HG02938 (cell line): ENCODE measurements around the gene NSUN3.
A peak's percentile ranks its signal among the peaks of the same experiment; 100 is the strongest.
"Not testable (repeated sequence)": the region's sequence is repeated elsewhere in the genome, so short reads cannot be mapped to it uniquely, and the experiment has no call there.

Source experiments
- ATAC-seq: cut with Tn5 transposase; IDR thresholded peaks from one replicate; pipeline ENCODE4 v1.9.1; 2021; ENCODE audit warnings: mild to moderate bottlenecking, moderate library complexity; ENCODE audit not compliant: unreplicated experiment

The NSUN3 gene

DNA sequence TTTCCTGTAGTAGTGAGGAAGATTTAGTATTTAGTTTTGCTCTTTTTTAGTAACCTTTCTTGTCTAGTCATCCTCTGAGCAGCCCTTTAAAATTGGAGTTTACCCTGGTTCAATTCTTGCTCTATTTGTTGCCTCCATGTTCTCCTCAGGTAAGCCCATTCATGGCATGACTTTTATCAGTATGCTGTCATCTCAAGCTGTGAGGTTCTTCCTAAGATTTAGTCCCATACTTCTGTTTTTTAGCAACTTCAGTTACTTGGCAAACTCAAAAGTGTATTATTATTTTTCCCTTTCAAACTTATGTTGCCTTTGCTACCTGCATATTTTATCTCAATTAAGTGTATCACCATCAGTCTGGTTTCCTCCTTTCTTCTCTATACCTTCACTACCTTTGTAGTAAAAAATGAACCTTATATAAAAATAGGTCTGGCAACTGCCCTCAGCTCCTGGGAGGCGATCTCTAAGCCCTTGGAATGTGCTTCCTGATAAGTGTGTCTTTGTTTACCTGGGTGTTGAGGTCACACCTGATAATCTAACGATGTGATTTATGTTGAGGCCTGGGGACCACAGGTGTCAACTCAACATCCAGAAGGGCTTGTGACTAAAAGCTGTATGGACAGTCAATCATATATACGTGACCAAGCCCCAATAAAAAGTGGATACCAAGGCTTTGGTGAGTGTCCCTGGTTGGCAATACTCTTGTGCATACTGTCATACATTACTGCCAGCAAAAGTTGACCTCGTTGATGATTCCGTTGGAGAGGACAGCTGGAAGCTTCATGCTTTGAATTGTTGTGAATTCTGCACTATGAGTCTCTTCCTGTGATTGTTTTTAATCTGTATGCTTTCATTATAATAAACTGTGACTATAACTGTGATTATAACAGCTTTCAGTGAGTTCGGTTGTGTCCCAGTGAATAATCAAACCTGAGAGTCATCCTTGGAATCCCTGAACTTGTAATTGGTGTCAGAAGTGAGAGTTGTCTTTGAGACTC is 3.9 kb downstream of the NSUN3 start:
- ATAC-seq: no peak

DNA sequence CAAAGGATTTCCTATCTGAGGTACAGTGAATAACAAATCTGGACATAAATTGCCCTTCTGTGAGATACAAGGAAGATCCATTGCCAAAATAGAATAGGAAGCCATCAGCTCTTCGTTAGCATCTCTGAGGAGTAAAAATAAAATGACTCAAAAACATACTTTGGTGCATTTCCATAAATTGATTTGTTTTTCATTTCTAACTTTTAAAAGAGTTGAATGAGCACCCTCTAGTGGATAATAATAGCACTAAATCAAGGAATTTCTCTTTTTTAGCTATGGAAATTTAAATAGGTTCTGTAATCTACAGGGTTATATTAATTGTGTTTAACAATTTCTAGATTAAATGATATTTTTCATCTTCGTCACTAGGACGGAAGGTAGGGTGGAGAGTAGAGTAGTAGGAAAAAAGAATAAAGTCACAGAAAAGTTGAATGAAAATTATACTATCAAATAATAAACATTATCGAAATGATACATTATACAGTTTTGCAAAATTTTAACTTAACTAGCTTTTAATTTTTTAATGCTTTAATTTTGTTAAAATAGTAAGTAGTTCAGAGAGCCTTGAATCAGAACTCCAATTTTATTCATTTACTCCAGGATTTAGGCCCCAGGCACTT is 6.4 kb downstream of the NSUN3 start:
- ATAC-seq: no peak

DNA sequence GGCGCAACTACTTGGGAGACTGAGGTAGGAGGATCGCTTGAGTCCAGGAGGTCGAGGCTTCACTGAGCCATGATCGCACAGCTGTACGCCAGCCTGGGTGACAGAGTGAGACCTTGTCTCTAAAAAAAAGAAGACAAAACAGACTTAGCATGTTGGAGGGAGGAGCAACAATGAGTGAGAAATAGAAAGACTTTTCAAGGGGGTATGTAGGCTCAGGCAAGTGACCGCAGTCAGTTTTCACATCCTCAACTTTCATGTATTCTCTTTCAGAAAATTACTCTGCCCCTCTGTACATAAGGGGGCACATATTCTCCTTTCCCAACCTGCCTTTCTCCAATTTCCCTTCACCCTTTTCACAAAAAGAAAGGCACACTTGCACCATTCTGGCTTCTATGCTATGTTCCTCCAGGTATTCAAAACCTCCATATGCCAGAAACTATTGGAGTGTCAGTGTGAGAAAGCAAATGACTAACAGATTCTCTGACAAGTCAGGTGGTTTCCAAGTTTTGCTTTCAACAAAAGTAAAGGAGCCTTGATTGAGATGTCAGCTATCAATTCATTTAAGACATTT is 7.6 kb downstream of the NSUN3 start:
- peak; percentile 41 for ATAC-seq

DNA sequence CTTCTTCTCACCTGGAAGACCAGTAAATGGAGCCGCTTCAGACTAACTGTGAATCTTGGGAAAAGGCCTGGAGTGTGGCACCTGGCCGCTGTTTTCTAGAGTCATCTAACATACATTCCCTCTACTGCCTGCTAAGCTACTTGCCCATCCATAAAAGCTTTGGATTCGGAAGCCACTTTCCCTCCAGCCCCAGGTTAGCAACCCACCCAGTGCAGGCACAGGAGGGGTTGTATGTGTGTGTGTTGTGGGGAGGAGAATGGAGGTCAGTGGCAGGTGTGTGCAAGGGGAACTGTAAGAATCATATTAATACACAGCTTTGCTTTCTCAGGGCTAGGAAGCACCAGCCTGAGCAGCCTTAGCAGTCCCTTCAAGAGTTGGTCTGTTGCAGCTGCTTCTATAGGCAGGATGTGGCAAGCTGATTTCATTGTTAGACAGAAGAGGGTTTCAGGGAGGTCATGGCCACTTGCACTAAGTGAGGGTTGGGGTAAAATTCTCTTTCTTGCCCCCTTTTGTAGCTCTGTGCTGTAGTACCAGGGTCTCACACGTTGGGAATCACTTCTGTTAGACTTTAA is 8.9 kb downstream of the NSUN3 start:
- ATAC-seq: peak; percentile 89

DNA sequence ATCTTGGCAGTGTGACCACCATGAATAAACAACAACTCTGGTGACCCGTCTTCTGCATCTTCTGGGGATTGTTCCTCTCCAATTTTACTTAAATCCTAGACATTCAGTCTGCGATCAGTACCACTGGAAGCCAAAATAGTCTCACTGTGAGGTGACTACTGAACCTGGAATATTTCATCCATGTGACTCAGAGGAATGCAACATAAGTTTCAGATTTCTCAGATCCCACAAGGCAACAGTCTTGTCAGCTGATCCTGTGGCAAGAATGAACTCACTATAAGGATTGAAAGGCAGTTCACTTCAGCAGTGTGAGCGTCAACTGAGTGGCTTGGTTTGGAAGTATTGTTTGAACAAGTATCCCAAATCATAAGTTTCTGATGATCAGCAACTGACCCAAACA is 13.2 kb downstream of the NSUN3 start:
- no peak for ATAC-seq

DNA sequence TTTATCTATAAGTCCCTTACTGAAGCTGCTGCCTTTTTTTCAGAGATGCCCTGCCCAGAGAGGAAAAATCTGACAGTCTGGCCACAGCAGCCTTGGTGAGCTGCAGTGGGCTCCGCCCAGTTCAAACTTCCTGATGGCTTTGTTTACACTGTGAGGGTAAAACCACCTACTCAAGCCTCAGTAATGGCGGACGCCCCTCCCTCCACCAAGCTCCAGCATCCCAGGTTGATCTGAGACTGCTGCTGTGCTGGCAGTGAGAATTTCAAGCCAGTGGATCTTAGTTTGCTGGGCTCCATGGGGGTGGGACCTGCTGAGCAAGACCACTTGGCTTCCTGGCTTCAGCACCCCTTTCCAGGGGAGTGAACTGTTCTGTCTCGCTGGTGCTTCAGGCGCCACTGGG is 17.7 kb downstream of the NSUN3 start:
- not testable (repeated sequence) for ATAC-seq

DNA sequence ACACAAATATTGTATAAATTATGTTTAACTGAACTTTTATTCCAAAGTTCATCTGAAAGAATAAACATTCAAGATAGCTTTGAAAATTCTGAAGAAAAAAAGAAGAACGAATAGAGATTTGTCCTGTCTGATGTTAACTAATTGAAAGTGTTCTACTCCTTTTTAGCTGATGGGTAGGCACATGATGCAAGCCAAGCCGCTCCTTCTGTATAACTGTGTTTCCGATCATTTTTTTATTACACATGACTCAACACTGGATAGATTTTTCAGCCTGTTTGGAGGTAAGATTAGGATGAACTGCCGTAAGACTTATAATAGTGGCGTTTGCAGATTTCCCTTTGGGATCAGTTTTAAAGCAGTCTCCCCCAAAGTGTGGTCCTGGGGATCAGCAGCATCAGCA is 19.0 kb downstream of the NSUN3 start:
- ATAC-seq: no peak

DNA sequence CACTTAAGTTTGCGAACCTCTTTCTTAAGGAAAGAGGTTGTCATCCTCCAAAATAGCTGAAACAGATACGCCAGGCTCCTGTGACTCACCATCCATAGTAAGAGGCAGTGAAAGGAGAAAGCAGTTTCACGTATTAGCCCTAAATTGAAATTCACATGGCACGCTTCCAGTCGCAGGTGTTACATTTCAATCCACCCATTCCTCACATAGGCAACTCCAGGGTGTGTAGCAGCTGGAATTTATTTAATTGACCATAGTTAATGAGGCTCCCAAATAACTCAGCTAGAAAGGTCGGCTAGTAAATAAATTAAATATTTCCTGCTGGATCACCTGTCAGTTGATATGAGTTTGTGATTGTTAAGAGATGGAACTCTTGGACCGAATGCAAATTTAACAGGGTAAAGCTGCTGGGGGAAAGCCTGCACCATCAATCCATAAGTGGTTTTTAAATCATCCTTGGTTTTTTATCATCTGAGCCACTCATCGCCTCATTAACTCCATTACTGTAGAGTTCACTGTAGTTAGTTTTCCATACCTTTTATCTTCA is 19.6 kb downstream of the NSUN3 start:
- ATAC-seq: no peak

DNA sequence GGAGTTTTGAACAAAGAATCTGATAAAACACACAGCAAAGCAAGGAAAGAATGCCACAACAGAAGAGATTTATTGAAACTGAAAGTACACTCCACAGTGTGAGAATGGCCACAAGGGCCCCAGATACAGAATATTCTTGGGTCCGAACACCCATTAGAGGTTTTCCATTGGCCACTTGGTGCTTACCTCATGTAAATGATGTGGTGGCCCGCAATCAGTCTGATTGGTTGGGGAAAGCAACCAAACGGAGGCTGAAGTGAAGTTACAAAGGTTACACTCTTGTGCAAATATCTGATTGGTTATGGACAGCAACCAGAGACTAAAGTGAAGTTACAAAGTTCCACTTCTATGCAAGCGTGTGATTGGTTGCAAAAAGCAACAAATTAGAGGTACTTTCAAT is 20.4 kb downstream of the NSUN3 start:
- peak; percentile 70 for ATAC-seq

DNA sequence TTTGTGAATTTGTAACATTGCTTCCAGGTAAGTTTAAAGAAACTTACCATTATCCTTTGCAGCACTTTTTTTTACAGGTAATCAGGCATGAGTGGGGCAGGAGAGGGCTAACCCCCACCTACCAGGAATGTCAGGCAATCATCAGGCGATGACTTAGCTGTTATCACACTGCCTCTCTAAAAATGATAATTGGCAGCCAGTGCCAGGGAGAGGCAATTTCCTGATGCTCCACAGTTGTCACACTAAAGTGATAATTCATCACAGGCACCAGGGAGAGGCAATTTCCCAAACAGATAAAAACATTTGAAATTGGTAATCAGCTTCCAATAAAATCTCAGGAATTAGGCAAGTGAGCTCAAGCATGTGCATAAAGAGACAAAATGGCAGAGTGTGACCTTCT is 26.3 kb downstream of the NSUN3 start:
- no peak for ATAC-seq

DNA sequence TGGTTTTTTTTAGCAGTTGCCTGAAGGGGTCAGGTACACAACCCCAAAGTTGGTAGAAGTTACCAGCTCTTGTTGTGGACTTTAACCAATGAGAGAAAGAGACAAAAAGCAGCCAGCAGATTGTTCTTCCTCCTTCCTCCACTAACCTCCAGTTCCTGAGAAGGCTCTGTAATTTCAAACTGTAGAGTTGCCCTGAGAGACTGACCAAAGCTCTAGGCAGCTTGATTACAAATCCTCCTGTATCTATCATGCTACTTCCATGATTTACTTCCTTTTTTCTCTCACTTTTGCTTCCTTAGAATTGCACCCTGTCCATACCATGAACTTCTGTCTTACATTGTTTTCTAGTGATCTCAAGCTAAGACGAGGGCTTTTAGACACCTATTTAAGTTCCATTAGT is 29.2 kb downstream of the NSUN3 start:
- ATAC-seq: no peak

DNA sequence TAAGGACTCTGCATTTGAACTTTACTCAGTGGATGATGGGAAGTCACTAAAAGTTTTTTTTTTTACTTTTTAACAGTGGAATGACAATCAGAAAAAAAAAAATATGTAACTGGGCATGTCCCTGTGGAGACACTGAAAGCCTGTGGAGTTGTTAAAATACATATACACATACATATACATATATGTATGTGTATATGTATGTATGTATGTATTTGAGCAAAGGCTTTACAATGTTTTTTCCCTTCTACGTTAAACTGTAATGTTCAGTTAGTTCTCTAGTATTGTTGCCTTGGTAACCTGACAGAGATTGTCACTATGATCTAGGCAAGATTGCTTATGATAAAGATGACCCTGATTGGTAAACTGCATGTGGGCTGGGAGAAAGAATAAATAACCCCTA is 30.3 kb downstream of the NSUN3 start:
- ATAC-seq: no peak

DNA sequence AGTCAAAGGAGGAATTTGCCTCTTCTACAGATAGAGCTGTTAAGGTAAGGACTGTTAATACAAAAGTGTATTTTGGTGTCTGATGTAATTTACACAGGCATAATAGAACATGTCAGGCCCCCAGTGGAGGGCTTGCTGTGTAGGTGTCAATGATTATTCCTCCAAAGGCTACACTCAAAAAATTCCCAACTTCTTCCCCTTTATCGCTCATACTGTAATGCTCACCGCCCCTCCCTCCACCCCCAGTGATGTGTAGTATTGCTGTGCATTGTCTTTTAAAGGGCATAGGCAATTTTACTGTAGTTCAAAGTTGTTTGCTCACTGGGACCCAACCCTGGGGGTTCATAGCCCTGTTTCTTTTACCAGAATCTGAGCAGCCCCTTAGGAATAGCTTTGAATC is 32.2 kb downstream of the NSUN3 start:
- no peak for ATAC-seq

DNA sequence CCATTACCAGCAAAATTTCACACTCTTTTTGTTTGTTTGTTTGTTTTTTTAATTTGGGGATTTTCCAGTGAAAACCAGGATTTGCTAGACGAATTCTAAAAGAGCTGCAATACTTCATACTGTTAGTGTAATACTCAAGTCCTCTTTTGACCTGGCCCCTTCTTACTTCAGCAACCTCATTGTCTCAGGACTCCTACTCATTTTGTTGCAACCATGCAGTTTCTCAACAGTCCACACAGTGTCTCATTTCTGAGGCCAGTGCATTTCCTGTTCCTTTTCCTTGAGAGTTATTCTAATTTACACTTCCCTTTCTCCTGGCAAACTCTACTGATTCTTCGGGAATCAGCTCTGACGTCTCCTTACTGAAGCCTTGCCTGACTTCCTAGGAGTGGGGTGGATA is 35.6 kb downstream of the NSUN3 start:
- no peak for ATAC-seq

DNA sequence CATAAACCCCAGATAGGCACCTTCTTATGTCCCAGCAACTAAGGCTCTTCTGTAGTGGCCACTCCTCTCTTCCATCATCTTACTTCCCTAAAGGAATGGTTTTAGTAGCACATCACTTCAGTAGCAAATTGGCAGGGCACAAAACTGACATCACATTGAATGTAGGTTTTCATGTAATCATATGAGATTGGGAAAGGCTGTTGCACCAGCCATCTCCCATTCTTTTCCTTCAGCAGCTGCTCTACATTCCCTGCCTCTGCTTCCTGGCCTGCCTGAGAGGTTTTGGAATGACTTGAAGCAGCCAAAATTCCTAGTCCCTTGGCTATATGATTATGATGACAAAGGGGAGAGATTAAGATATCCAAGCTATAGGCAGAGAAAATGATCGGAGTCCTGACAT is 36.5 kb downstream of the NSUN3 start:
- no peak for ATAC-seq

DNA sequence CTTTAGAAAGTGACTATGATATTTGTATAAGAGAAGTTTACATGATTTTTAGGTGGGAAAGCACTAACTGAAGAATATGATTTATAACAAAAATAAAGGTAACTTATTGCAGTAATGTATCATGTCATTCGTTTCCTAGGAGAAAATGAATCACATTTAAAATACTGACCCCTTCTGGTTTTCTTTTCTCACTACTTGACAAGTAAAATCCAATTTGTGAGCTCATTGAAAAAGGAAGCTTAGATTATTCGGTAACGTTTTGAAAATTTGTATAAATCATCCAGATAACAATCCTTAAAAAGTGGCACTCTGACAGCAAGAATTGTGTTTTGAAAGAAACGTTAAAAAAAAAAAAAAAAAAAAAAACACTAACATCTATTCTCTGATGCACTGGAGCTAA is 39.0 kb downstream of the NSUN3 start:
- no peak for ATAC-seq

DNA sequence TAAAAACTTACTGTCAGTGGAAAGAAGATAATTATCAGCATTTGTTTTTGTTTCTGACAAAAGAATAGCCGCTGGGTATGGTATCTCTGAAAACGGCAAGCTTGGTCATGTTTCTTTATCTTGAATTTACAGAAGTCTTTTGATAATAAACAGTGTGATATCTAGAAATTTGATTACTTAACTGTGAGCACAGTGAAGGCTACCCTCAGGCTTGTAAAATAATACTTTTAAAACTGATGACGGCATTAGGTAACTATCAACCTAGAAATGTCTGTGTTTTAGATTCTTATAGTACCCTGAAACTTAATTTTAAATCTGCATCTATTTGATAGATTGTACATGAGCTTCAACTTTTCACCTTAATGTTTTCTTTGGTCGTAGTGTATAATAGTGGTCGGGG is 43.4 kb downstream of the NSUN3 start:
- ATAC-seq: no peak

DNA sequence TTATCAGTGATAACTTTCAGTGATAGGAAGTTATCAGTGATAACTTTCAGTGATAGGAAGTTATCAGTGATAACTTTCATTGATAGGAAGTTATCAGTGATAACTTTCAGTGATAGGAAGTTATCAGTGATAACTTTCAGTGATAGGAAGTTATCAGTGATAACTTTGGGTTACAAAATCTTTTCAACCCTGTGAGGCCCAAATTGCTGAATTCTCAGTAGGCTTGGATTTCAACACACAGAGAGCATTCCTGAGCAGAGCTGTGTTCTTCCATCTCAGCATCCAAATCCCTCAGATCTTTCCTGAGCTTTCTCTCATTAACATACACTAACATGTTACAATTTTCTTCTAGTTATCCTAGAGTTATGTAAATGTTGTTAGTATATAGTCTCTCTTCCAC is 47.4 kb downstream of the NSUN3 start:
- not testable (repeated sequence) for ATAC-seq

DNA sequence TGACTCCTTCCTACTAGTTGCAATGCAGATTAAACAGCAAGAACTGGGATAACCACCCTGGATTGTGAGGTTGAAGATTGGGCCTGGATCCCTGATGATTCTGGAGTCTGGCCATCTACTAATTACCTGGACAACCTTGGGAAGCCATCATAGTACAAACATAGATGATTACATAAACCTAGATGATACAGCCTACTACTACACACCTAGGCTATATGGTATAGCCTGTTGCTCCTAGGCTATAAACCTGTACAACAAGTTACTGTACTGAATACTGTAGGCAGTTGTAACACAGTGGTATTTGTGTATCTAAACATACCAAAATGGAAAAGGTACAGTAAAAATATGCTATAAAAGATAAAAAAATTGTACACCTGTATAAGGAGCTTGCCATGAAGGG is 48.0 kb downstream of the NSUN3 start:
- ATAC-seq: no peak

DNA sequence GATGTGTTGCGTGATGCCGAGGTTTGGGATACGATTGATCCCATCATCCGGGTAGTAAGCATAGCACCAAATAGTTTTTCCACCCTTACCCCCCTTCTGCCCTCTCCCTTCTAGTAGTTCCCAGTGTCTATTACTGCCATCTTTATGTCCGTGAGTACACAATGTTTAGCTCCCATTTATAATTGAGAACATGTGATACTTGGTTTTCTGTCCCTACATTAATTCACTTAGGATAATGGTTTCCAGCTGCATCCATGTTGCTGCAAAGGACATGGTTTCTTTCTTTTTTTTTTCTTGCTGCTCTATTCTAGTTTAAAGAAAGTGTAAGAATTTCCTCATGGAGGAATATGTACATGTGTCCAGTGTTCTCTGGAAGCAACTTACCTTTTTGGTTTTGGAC is 51.8 kb downstream of the NSUN3 start:
- no peak for ATAC-seq

DNA sequence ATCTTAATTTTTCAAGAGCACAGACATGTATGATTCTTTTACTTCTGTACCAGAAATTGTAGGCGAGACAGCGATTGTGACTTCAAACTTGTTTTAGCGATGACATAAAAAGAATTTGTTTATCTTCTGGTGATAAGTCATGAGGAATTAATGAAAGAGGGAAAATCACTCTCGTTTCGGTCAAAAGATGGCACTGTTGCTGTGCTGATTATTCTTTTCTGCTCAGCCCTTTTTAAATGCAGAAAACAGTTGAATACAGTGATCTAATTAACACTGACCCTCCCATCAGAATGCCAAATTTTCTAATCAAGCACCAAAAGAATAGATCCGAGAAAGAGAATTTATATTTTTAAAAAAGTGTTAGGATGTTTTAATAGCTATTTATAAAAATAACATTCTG is 52.6 kb downstream of the NSUN3 start:
- ATAC-seq: no peak
